Measurements from ENCODE around the gene CGB7. TPM values are rescaled to one million over a fixed set of nuclear protein-coding genes. Genes with fewer than 3 reads are reported as not detected.
A peak's percentile ranks its signal among the peaks of the same experiment; 100 is the strongest.

Gene CGB7
- total RNA-seq (2021; ENCODE audit: unreplicated experiment) (0.95 TPM), Bru-seq, nascent RNA (percentile 19 among the genes with signal in this experiment), BruChase-seq, experiment 1, labeled RNA remaining after a 2-hour chase (percentile 17 among the genes with signal in this experiment), BruChase-seq, experiment 2, labeled RNA remaining after a 6-hour chase (percentile 12 among the genes with signal in this experiment)
- 2.1 TPM for polyA plus RNA-seq (2012; ENCODE audit: insufficient read length)
- long read RNA-seq = 0 reads

DNA sequence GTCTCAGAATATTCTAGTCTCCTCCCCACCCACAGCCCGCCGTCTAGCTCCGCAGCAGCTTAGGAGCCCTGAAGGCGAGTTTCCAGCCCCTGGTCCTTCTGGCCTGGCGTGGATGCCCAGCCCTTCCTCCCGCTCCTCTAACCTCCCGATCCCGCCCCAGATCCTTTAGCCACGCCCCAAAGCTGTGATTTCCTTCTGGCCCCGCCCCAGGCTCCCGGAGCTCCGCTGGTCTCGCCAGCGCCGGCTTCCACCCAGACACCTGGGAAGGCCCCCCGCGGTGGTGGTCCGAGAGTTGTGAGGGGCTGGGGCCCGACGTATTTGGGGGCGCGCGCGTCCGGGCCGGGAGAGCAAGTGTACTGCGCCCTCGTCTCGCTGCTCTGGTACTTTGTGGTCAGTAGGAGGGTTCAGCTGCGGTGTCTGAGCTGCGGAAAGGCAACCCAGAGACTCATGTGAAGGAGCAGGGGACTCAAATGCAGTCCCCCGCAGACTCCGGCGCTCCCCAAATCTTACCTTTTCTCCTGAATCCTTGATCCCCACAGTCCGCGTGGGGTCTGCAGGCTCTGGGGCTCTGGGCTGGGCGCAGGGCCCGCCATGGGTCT, at the start of gene CGB7:
Gene CGB7 (minus strand): TSS at position 114 of the 599 bp plus-strand sequence. CDS start 2,374 bp downstream, outside the sequence.
- intact Hi-C loops (cut with micrococcal nuclease; ENCODE audit: unreplicated experiment) = no loop called here
- H3K9me3 ChIP-seq (ENCODE audit: control insufficient read depth, insufficient read depth, low read depth, low read length) = no peaks in the 10 kb centered on the region
- ChIA-PET POLR2A (no interaction called here), CTCF (interaction anchor here (1.0 kb wide), 1 partner anchor 60 kb away, joined by 3 read pairs; no protein-coding TSS in a partner anchor)
- no peaks in the 10 kb centered on the region for H3K27me3 ChIP-seq (ENCODE audit: control insufficient read depth, insufficient read depth, low read length)
- DNase-seq (ENCODE audit: low read depth, low spot score) (no peak), ATAC-seq (peak; percentile 81)
- BruUV-seq (replicated peaks) = no TSS peak
- in situ Hi-C loops (cut with HindIII; ENCODE audit: low pct_unique_long_range_greater_than_20kb, low sequenced_read_pairs) = no loop called here
- no peaks in the 10 kb centered on the region for H3K36me3 ChIP-seq (ENCODE audit: control insufficient read depth, insufficient read depth, low read length)
- peak within 1 kb of the TSS; percentile 49 to 64 for H3K4me3 ChIP-seq (ENCODE audit: low read depth in 2 of 2, low read length in 2 of 2)
- H3K27ac ChIP-seq (ENCODE audit: low read length) = peak within 1 kb of the TSS; percentile 51
- H3K4me1 ChIP-seq (ENCODE audit: control insufficient read depth, insufficient read depth, low read length) = no peaks in the 10 kb centered on the region
- TF ChIP-seq POLR2AphosphoS5 (IDR thresholded peaks at IDR 0.05; ENCODE audit: low read depth, low read length) = no peak
- TF ChIP-seq, protein P1, sequence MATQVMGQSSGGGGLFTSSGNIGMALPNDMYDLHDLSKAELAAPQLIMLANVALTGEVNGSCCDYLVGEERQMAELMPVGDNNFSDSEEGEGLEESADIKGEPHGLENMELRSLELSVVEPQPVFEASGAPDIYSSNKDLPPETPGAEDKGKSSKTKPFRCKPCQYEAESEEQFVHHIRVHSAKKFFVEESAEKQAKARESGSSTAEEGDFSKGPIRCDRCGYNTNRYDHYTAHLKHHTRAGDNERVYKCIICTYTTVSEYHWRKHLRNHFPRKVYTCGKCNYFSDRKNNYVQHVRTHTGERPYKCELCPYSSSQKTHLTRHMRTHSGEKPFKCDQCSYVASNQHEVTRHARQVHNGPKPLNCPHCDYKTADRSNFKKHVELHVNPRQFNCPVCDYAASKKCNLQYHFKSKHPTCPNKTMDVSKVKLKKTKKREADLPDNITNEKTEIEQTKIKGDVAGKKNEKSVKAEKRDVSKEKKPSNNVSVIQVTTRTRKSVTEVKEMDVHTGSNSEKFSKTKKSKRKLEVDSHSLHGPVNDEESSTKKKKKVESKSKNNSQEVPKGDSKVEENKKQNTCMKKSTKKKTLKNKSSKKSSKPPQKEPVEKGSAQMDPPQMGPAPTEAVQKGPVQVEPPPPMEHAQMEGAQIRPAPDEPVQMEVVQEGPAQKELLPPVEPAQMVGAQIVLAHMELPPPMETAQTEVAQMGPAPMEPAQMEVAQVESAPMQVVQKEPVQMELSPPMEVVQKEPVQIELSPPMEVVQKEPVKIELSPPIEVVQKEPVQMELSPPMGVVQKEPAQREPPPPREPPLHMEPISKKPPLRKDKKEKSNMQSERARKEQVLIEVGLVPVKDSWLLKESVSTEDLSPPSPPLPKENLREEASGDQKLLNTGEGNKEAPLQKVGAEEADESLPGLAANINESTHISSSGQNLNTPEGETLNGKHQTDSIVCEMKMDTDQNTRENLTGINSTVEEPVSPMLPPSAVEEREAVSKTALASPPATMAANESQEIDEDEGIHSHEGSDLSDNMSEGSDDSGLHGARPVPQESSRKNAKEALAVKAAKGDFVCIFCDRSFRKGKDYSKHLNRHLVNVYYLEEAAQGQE (IDR thresholded peaks at IDR 0.05; ENCODE audit: insufficient read depth in 1 of 2, low read depth in 2 of 2, low read length in 1 of 2) = no peak
- TF ChIP-seq, protein P2, sequence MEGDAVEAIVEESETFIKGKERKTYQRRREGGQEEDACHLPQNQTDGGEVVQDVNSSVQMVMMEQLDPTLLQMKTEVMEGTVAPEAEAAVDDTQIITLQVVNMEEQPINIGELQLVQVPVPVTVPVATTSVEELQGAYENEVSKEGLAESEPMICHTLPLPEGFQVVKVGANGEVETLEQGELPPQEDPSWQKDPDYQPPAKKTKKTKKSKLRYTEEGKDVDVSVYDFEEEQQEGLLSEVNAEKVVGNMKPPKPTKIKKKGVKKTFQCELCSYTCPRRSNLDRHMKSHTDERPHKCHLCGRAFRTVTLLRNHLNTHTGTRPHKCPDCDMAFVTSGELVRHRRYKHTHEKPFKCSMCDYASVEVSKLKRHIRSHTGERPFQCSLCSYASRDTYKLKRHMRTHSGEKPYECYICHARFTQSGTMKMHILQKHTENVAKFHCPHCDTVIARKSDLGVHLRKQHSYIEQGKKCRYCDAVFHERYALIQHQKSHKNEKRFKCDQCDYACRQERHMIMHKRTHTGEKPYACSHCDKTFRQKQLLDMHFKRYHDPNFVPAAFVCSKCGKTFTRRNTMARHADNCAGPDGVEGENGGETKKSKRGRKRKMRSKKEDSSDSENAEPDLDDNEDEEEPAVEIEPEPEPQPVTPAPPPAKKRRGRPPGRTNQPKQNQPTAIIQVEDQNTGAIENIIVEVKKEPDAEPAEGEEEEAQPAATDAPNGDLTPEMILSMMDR (IDR thresholded peaks at IDR 0.05) = no peak
- no peak for TF ChIP-seq TCF7L2 (IDR thresholded peaks at IDR 0.05; ENCODE audit: low read depth, low read length)
- TF ChIP-seq SIN3A (IDR thresholded peaks at IDR 0.05; ENCODE audit: borderline replicate concordance, insufficient read depth, low read depth, low read length) = no peak

DNA sequence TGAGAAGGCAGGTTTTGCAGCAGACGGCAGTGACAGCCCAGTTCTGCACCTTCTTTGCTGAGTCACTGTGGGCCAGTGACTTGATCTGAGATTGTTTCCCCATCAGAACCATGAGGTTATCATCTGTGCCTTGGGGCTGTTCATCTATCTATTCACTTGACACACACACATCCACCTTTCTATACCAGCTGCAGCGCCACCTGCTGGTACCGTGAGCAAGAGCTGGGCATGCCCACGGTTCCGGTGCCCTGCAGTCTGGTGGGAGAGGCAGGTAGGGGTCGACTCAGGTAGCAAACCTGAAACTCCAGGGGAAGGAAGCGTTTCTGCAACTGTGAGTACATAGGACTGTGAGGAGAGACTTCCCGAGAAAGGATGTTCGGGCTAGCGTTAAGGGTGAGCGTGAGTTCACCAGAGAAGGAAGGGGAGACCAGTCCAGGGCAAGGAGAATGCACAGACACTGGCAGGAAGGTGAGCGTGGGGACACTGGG, 49.1 kb upstream of the CGB7 start:
- intact Hi-C loops (cut with micrococcal nuclease; ENCODE audit: unreplicated experiment) = no loop called here
- Histone ChIP-seq H3K9me3 (ENCODE audit: control insufficient read depth, insufficient read depth, low read depth, low read length) (no peaks in the 10 kb centered on the region), H3K4me1 (ENCODE audit: control insufficient read depth, insufficient read depth, low read length) (no peaks in the 10 kb centered on the region), H3K27me3 (ENCODE audit: control insufficient read depth, insufficient read depth, low read length) (no peaks in the 10 kb centered on the region), H3K36me3 (ENCODE audit: control insufficient read depth, insufficient read depth, low read length) (no peaks in the 10 kb centered on the region; the same call in 1 of the 2 replicates), H3K4me3 (ENCODE audit: low read depth in 2 of 2, low read length in 2 of 2) (no peak overlapping the region), H3K27ac (ENCODE audit: low read length) (no peak overlapping the region)
- DNase-seq (ENCODE audit: low read depth, low spot score) (no peak), ATAC-seq (peak; percentile 59; the same call in 1 of the 2 replicates)
- ChIA-PET POLR2A (no interaction called here), CTCF (interaction anchor here (0.6 kb wide), 1 partner anchor 9 kb away, joined by 3 read pairs; no protein-coding TSS in a partner anchor)
- in situ Hi-C loops (cut with HindIII; ENCODE audit: low pct_unique_long_range_greater_than_20kb, low sequenced_read_pairs) = no loop called here
- TF ChIP-seq, protein P1 (IDR thresholded peaks at IDR 0.05; ENCODE audit: insufficient read depth in 1 of 2, low read depth in 2 of 2, low read length in 1 of 2) = no peak
- TF ChIP-seq, protein P2 (IDR thresholded peaks at IDR 0.05) = peak; percentile 85
- TF ChIP-seq POLR2AphosphoS5 (IDR thresholded peaks at IDR 0.05; ENCODE audit: low read depth, low read length) (no peak), SIN3A (IDR thresholded peaks at IDR 0.05; ENCODE audit: borderline replicate concordance, insufficient read depth, low read depth, low read length) (no peak)
- no TSS peak for BruUV-seq (replicated peaks)
